ENCODE measurements around the gene NDRG2.

NDRG2 gene

GRCh38 chr14:20973501-20973900, 51.4 kb downstream of the NDRG2 start:
- Histone ChIP-seq H3K9ac (ENCODE audit: low read length) (no peak overlapping the region), H3K79me2 (ENCODE audit: insufficient read depth, low read length) (no peaks in the 10 kb centered on the region), H3K4me3 (ENCODE audit: insufficient read depth, low read length, poor library complexity, severe bottlenecking) (no peak overlapping the region), H3K27ac (ENCODE audit: low read depth, low read length) (no peak overlapping the region), H3K27me3 (ENCODE audit: low read length) (no peaks in the 10 kb centered on the region), H3K9me3 (ENCODE audit: insufficient read depth, low read length) (no peaks in the 10 kb centered on the region), H3K4me2 (ENCODE audit: low read depth, low read length, poor library complexity, severe bottlenecking) (no peak overlapping the region), H3F3A (ENCODE audit: insufficient read depth) (no peaks in the 10 kb centered on the region), H2AFZ (ENCODE audit: low read depth, low read length, severe bottlenecking) (no peak overlapping the region), H3K36me3 (ENCODE audit: low read length) (no peaks in the 10 kb centered on the region), H4K20me1 (ENCODE audit: low read depth, low read length) (no peaks in the 10 kb centered on the region), H3K9me2 (replicated peaks; ENCODE audit: insufficient read depth, low read length) (no peaks in the 10 kb centered on the region)
- TF ChIP-seq CTCF (IDR thresholded peaks at IDR 0.05; ENCODE audit: insufficient read depth, low read length, poor library complexity, severe bottlenecking) (no peak), EZH2phosphoT487 (conservative IDR thresholded peaks at IDR 0.05; ENCODE audit: low read length) (no peak)

GRCh38 chr14:20971705-20972021, 53.2 kb downstream of the NDRG2 start:
- TF ChIP-seq EZH2phosphoT487 (conservative IDR thresholded peaks at IDR 0.05; ENCODE audit: low read length) (no peak), CTCF (IDR thresholded peaks at IDR 0.05; ENCODE audit: insufficient read depth, low read length, poor library complexity, severe bottlenecking) (no peak)
- Histone ChIP-seq H2AFZ (ENCODE audit: low read depth, low read length, severe bottlenecking) (peak overlapping the region; percentile 97), H3K27ac (ENCODE audit: low read depth, low read length) (no peak overlapping the region), H3K9ac (ENCODE audit: low read length) (peak overlapping the region; percentile 73; the same call in 1 of the 2 replicates), H3F3A (ENCODE audit: insufficient read depth) (no peaks in the 10 kb centered on the region), H3K9me2 (replicated peaks; ENCODE audit: insufficient read depth, low read length) (no peaks in the 10 kb centered on the region), H3K4me3 (ENCODE audit: insufficient read depth, low read length, poor library complexity, severe bottlenecking) (no peak overlapping the region), H3K27me3 (ENCODE audit: low read length) (no peaks in the 10 kb centered on the region), H3K36me3 (ENCODE audit: low read length) (no peaks in the 10 kb centered on the region), H4K20me1 (ENCODE audit: low read depth, low read length) (no peaks in the 10 kb centered on the region), H3K4me2 (ENCODE audit: low read depth, low read length, poor library complexity, severe bottlenecking) (peak overlapping the region; percentile 77), H3K79me2 (ENCODE audit: insufficient read depth, low read length) (no peaks in the 10 kb centered on the region), H3K9me3 (ENCODE audit: insufficient read depth, low read length) (no peaks in the 10 kb centered on the region)

GRCh38 chr14:20970983-20971704, 53.7 kb downstream of the NDRG2 start:
- peak overlapping the region; percentile 77 for H3K4me2 ChIP-seq (ENCODE audit: low read depth, low read length, poor library complexity, severe bottlenecking)
- peak overlapping the region; percentile 59 for H3K4me3 ChIP-seq (ENCODE audit: insufficient read depth, low read length, poor library complexity, severe bottlenecking)
- H3K36me3 ChIP-seq (ENCODE audit: low read length) = no peaks in the 10 kb centered on the region
- no peaks in the 10 kb centered on the region for H4K20me1 ChIP-seq (ENCODE audit: low read depth, low read length)
- peak overlapping the region; percentile 73 for H3K9ac ChIP-seq (ENCODE audit: low read length)
- H3K9me2 ChIP-seq (replicated peaks; ENCODE audit: insufficient read depth, low read length) = no peaks in the 10 kb centered on the region
- no peaks in the 10 kb centered on the region for H3K9me3 ChIP-seq (ENCODE audit: insufficient read depth, low read length)
- TF ChIP-seq EZH2phosphoT487 (conservative IDR thresholded peaks at IDR 0.05; ENCODE audit: low read length) = no peak
- TF ChIP-seq CTCF (IDR thresholded peaks at IDR 0.05; ENCODE audit: insufficient read depth, low read length, poor library complexity, severe bottlenecking) = peak; percentile 81
- no peaks in the 10 kb centered on the region for H3K27me3 ChIP-seq (ENCODE audit: low read length)
- H3K79me2 ChIP-seq (ENCODE audit: insufficient read depth, low read length) = no peaks in the 10 kb centered on the region
- no peaks in the 10 kb centered on the region for H3F3A ChIP-seq (ENCODE audit: insufficient read depth)
- peak overlapping the region; percentile 97 for H2AFZ ChIP-seq (ENCODE audit: low read depth, low read length, severe bottlenecking)
- H3K27ac ChIP-seq (ENCODE audit: low read depth, low read length) = no peak overlapping the region
